ENCODE measurements around the gene PTPN5. TPM values are rescaled to one million over a fixed set of nuclear protein-coding genes. Genes with fewer than 3 reads are reported as not detected.
A peak's percentile ranks its signal among the peaks of the same experiment; 100 is the strongest.

Gene PTPN5
- total and polyA plus RNA-seq, 4 donors: not detected

GRCh38 chr11:18733202-18733601 lies 58.4 kb downstream of the PTPN5 start:
- Histone ChIP-seq H3K9me3 (ENCODE audit: control insufficient read depth in 4 of 4, low read length in 3 of 4) (no peaks in the 10 kb centered on the region), H3K36me3 (ENCODE audit: control insufficient read depth in 4 of 4, insufficient read depth in 3 of 4, low read depth in 1 of 4, low read length in 3 of 4) (no peaks in the 10 kb centered on the region), H3K27ac (ENCODE audit: low read depth in 1 of 2, low read length in 2 of 2) (no peak overlapping the region), H3K27me3 (ENCODE audit: control insufficient read depth in 4 of 4, insufficient read depth in 4 of 4, low read length in 3 of 4) (no peaks in the 10 kb centered on the region), H3K9ac (ENCODE audit: low read depth in 1 of 2, low read length in 2 of 2) (no peak overlapping the region), H3K4me3 (ENCODE audit: low read depth in 1 of 3, low read length in 3 of 3) (no peak overlapping the region), H3K4me1 (ENCODE audit: control insufficient read depth in 4 of 4, insufficient read depth in 4 of 4, low read length in 3 of 4) (no peaks in the 10 kb centered on the region)
- TF ChIP-seq FOXA2 (IDR thresholded peaks at IDR 0.05) (no peak), REST (IDR thresholded peaks at IDR 0.05) (no peak), HNF4G (IDR thresholded peaks at IDR 0.05) (no peak), ZBTB33 (IDR thresholded peaks at IDR 0.05) (no peak), CTCF (IDR thresholded peaks at IDR 0.05; ENCODE audit: low read depth, low read length, missing input control) (no peak), SP1 (IDR thresholded peaks at IDR 0.05) (no peak)
- WGBS: 88% methylated on average over 16 of the region's 16 CpGs
- DNase-seq (ENCODE audit: low spot score): no peak

- Histone ChIP-seq H3K4me3 (ENCODE audit: low read depth in 1 of 3, low read length in 3 of 3) (no peak overlapping the region), H3K9ac (ENCODE audit: low read depth in 1 of 2, low read length in 2 of 2) (no peak overlapping the region), H3K9me3 (ENCODE audit: control insufficient read depth in 4 of 4, low read length in 3 of 4) (no peaks in the 10 kb centered on the region), H3K36me3 (ENCODE audit: control insufficient read depth in 4 of 4, insufficient read depth in 3 of 4, low read depth in 1 of 4, low read length in 3 of 4) (no peaks in the 10 kb centered on the region), H3K27ac (ENCODE audit: low read depth in 1 of 2, low read length in 2 of 2) (no peak overlapping the region), H3K27me3 (ENCODE audit: control insufficient read depth in 4 of 4, insufficient read depth in 4 of 4, low read length in 3 of 4) (no peaks in the 10 kb centered on the region), H3K4me1 (ENCODE audit: control insufficient read depth in 4 of 4, insufficient read depth in 4 of 4, low read length in 3 of 4) (no peaks in the 10 kb centered on the region)
- TF ChIP-seq ZBTB33 (IDR thresholded peaks at IDR 0.05) (no peak), SP1 (IDR thresholded peaks at IDR 0.05) (no peak), JUND (IDR thresholded peaks at IDR 0.05) (no peak), HNF4G (IDR thresholded peaks at IDR 0.05) (no peak), FOXA2 (IDR thresholded peaks at IDR 0.05) (no peak), CTCF (IDR thresholded peaks at IDR 0.05; ENCODE audit: low read depth, low read length, missing input control) (peak; percentile 93), MAX (IDR thresholded peaks at IDR 0.05) (no peak), RAD21 (IDR thresholded peaks at IDR 0.05) (peak; percentile 81 to 86)
- peak; percentile 72 for DNase-seq (ENCODE audit: low spot score)
- 71% methylated on average over 11 of the region's 11 CpGs for WGBS
Measured at GRCh38 chr11:18731949-18732821, 59.4 kb downstream of the PTPN5 start.
